Body of pancreas (tissue), 4 donors: Measurements from ENCODE around the gene AQP1. TPM values are rescaled to one million over a fixed set of nuclear protein-coding genes. Genes with fewer than 3 reads are reported as not detected.
A peak's percentile ranks its signal among the peaks of the same experiment; 100 is the strongest.

Experiments used
- ATAC-seq: fragments of 150-250 bp; one replicate; pipeline ENCODE4 v1.9.1; 2016
- DNase-seq, 4 donors: peaks; one replicate each; pipeline ENCODE4 v3.0.0-alpha.2; 2019
- H3K27ac ChIP-seq, 4 donors: fragments of 200-600 bp; sonication (generic); 1 replicate in 3 of 4; 2 replicates in 1 of 4; pipeline versions ENCODE4 v1.5.1 to v1.6.1; 2016 to 2019; ENCODE audit warnings: mild to moderate bottlenecking in 1 of 4, mixed read lengths in 1 of 4, moderate library complexity in 1 of 4
- H3K27me3 ChIP-seq, 2 donors: fragments of 200-600 bp; sonication (generic); one replicate each; pipeline ENCODE4 v1.6.0; 2016; ENCODE audit warnings: mild to moderate bottlenecking in 1 of 2
- H3K36me3 ChIP-seq, 2 donors: fragments of 200-600 bp; sonication (generic); replicated peaks in 1 of 2; 2 replicates each; pipeline ENCODE4 v1.5.1; 2016; ENCODE audit warnings: low read depth in 2 of 2; ENCODE audit not compliant: insufficient read depth in 1 of 2
- H3K4me1 ChIP-seq: fragments of 200-600 bp; sonication (generic); one replicate; pipeline ENCODE4 v1.6.0; 2016
- H3K4me3 ChIP-seq, 2 donors: fragments of 200-600 bp; sonication (generic); 1 replicate in 1 of 2; 2 replicates in 1 of 2; pipeline ENCODE4 v1.5.1; 2016 to 2019
- H3K9me3 ChIP-seq, 3 donors: fragments of 200-600 bp; sonication (generic); 1 replicate in 2 of 3; 2 replicates in 1 of 3; pipeline ENCODE4 v1.5.1; 2016
- CTCF ChIP-seq, 7 experiments: fragments of 450-650 bp in 4 of 7; fragments of 200-600 bp in 3 of 7; sonication (generic) in 3 of 7; IDR thresholded peaks; one replicate each; pipeline ENCODE4 v1.5.1; 2016 to 2019; ENCODE audit warnings: antibody characterized with exemption in 7 of 7
- POLR2A ChIP-seq, 3 donors: fragments of 450-650 bp; IDR thresholded peaks; one replicate each; pipeline ENCODE4 v1.6.1; 2016; ENCODE audit warnings: antibody characterized with exemption in 3 of 3, mild to moderate bottlenecking in 2 of 3
- WGBS, 2 donors: methylation state at CpG; one replicate each; pipeline ENCODE4 v1.1.5; 2017; 5-methylcytosine and 5-hydroxymethylcytosine counted together
- intact Hi-C: fragments of 100-400 bp; cut with DNase I; formaldehyde crosslinking; loops from one replicate; pipeline ENCODE4 v1.15.1; 2023
- total RNA-seq, 2 donors: library from RNA; depleted of rRNA; stranded (reverse); fragments of >200 nt; gene quantifications; one replicate each; pipeline ENCODE4 v1.1.0, GENCODE V29; 2016

The AQP1 gene
- total RNA-seq, 2 donors from 2014 or later = 197 to 204 TPM

- ATAC-seq (no peak), DNase-seq (peak in 3 of 4 donors; percentile 28 to 40 (median 38))
- TF ChIP-seq CTCF (IDR thresholded peaks at IDR 0.05) (no peak), POLR2A (IDR thresholded peaks at IDR 0.05) (no peak)
- H3K36me3 ChIP-seq = no peaks in the 10 kb centered on the region
- WGBS, 2 donors = 24 to 29% methylated on average over 3 of the region's 3 CpGs
- no peaks in the 10 kb centered on the region for H3K9me3 ChIP-seq
- H3K27ac ChIP-seq = peak overlapping the region in 3 of 4 donors; percentile 57 to 88 (median 86)
- no peaks in the 10 kb centered on the region for H3K27me3 ChIP-seq
- intact Hi-C loops = no loop called here
- H3K4me3 ChIP-seq = no peak overlapping the region
- peaks cover 49% of the 10 kb centered on the region for H3K4me1 ChIP-seq
Observed at GRCh38 chr7:30937416-30937815, 25.8 kb downstream of the AQP1 start.

GRCh38 chr7:30938435-30939316 is 27.0 kb downstream of the AQP1 start:
- 9 to 23% methylated on average over 3 to 25 of the region's 25 CpGs for WGBS, 2 donors

GRCh38 chr7:30941582-30942323 is 30.1 kb downstream of the AQP1 start:
- Histone ChIP-seq H3K36me3 (no peaks in the 10 kb centered on the region), H3K9me3 (no peaks in the 10 kb centered on the region), H3K27ac (peak overlapping the region in 3 of 4 donors; percentile 4 to 52 (median 42)), H3K4me1 (peaks cover 14% of the 10 kb centered on the region), H3K27me3 (peaks cover 0 to 3% of the 10 kb centered on the region in 2 donors), H3K4me3 (no peak overlapping the region)
- intact Hi-C loops = no loop called here
- no peak for TF ChIP-seq CTCF (IDR thresholded peaks at IDR 0.05)
- no peak for TF ChIP-seq POLR2A (IDR thresholded peaks at IDR 0.05)
- DNase-seq = no peak
- WGBS, 2 donors = 21 to 25% methylated on average over 8 of the region's 8 CpGs
- ATAC-seq = peak; percentile 78

More at GRCh38 chr7:30938435-30939316, 27.0 kb downstream of the AQP1 start:
- H3K9me3 ChIP-seq = no peaks in the 10 kb centered on the region
- no peaks in the 10 kb centered on the region for H3K27me3 ChIP-seq
- TF ChIP-seq POLR2A (IDR thresholded peaks at IDR 0.05) (no peak), CTCF (IDR thresholded peaks at IDR 0.05) (peak; percentile 90 to 98 (median 92))
- intact Hi-C loops = no loop called here
- ATAC-seq = peak; percentile 73
- no peak overlapping the region for H3K4me3 ChIP-seq
- peak; percentile 82 to 88 (median 84) for DNase-seq
- H3K4me1 ChIP-seq = peaks cover 39% of the 10 kb centered on the region
- no peaks in the 10 kb centered on the region for H3K36me3 ChIP-seq
- peak overlapping the region in 3 of 4 donors; percentile 51 to 88 (median 86) for H3K27ac ChIP-seq

- H3K4me3 ChIP-seq = no peak overlapping the region
- DNase-seq (no peak), ATAC-seq (no peak)
- H3K36me3 ChIP-seq = no peaks in the 10 kb centered on the region
- H3K9me3 ChIP-seq = no peaks in the 10 kb centered on the region
- H3K4me1 ChIP-seq = no peaks in the 10 kb centered on the region
- TF ChIP-seq CTCF (IDR thresholded peaks at IDR 0.05) (no peak), POLR2A (IDR thresholded peaks at IDR 0.05) (no peak)
- intact Hi-C loops = no loop called here
- no peak overlapping the region for H3K27ac ChIP-seq
- H3K27me3 ChIP-seq = peaks cover 0 to under 1% of the 10 kb centered on the region in 2 donors
Observed at GRCh38 chr7:30950197-30950596, 38.5 kb downstream of the AQP1 start.
